Measurements from ENCODE around the gene AFG1L.

GRCh38 chr6:108368431-108369030 lies 73.7 kb downstream of the AFG1L start:
- TF ChIP-seq CTCF (IDR thresholded peaks at IDR 0.05) (no peak), POLR2AphosphoS5 (IDR thresholded peaks at IDR 0.05) (no peak)
